ENCODE measurements around the gene TBC1D1. TPM values are rescaled to one million over a fixed set of nuclear protein-coding genes. Genes with fewer than 3 reads are reported as not detected.

The TBC1D1 gene
- total RNA-seq, 1 experiment from 2014 or later: 97.1 TPM

GRCh38 chr4:38173935-38174518, 283.1 kb downstream of the TBC1D1 start:
- H3K4me1 ChIP-seq (replicated peaks): no peaks in the 10 kb centered on the region
- no peak overlapping the region for H3K27ac ChIP-seq
- no peaks in the 10 kb centered on the region for H3K27me3 ChIP-seq (replicated peaks)
- DNase-seq (ENCODE audit: low read depth in 1 of 2, low spot score in 2 of 2): no peak
- H3K4me3 ChIP-seq: no peak overlapping the region
- no peaks in the 10 kb centered on the region for H3K36me3 ChIP-seq
- H3K9me3 ChIP-seq (replicated peaks): no peaks in the 10 kb centered on the region

- peaks cover 4% of the 10 kb centered on the region for H3K4me1 ChIP-seq (replicated peaks)
- no peak overlapping the region for H3K27ac ChIP-seq
- no peak for DNase-seq (ENCODE audit: low read depth in 1 of 2, low spot score in 2 of 2)
These were observed 283.9 kb downstream of the TBC1D1 start for GRCh38 chr4:38174801-38175200.

GRCh38 chr4:38176165-38176564, 285.3 kb downstream of the TBC1D1 start:
- peaks cover 14% of the 10 kb centered on the region for H3K4me1 ChIP-seq (replicated peaks)
- no peaks in the 10 kb centered on the region for H3K27me3 ChIP-seq (replicated peaks)
- DNase-seq (ENCODE audit: low read depth in 1 of 2, low spot score in 2 of 2): no peak
- no peaks in the 10 kb centered on the region for H3K9me3 ChIP-seq (replicated peaks)
- no peaks in the 10 kb centered on the region for H3K36me3 ChIP-seq
- no peak overlapping the region for H3K27ac ChIP-seq
- no peak overlapping the region for H3K4me3 ChIP-seq

More at GRCh38 chr4:38174801-38175200, 283.9 kb downstream of the TBC1D1 start:
- H3K36me3 ChIP-seq: no peaks in the 10 kb centered on the region
- no peak overlapping the region for H3K4me3 ChIP-seq
- H3K27me3 ChIP-seq (replicated peaks): no peaks in the 10 kb centered on the region
- H3K9me3 ChIP-seq (replicated peaks): no peaks in the 10 kb centered on the region

GRCh38 chr4:38177035-38177546, 286.2 kb downstream of the TBC1D1 start:
- peaks cover 14% of the 10 kb centered on the region for H3K4me1 ChIP-seq (replicated peaks)
- DNase-seq (ENCODE audit: low read depth in 1 of 2, low spot score in 2 of 2): peak in 1 of 2 experiments; percentile 23
- no peak overlapping the region for H3K27ac ChIP-seq
- H3K4me3 ChIP-seq: no peak overlapping the region
- H3K9me3 ChIP-seq (replicated peaks): no peaks in the 10 kb centered on the region
- no peaks in the 10 kb centered on the region for H3K27me3 ChIP-seq (replicated peaks)
- no peaks in the 10 kb centered on the region for H3K36me3 ChIP-seq

- Histone ChIP-seq H3K27me3 (replicated peaks) (no peaks in the 10 kb centered on the region), H3K36me3 (no peaks in the 10 kb centered on the region), H3K27ac (no peak overlapping the region), H3K9me3 (replicated peaks) (no peaks in the 10 kb centered on the region), H3K4me1 (replicated peaks) (peaks cover 14% of the 10 kb centered on the region), H3K4me3 (no peak overlapping the region)
- no peak for DNase-seq (ENCODE audit: low read depth in 1 of 2, low spot score in 2 of 2)
These were observed 286.9 kb downstream of the TBC1D1 start for GRCh38 chr4:38177641-38178391.

- no peak overlapping the region for H3K4me3 ChIP-seq
- H3K9me3 ChIP-seq (replicated peaks): no peaks in the 10 kb centered on the region
- peaks cover 14% of the 10 kb centered on the region for H3K4me1 ChIP-seq (replicated peaks)
- no peaks in the 10 kb centered on the region for H3K27me3 ChIP-seq (replicated peaks)
- H3K27ac ChIP-seq: no peak overlapping the region
- DNase-seq (ENCODE audit: low read depth in 1 of 2, low spot score in 2 of 2): no peak
- H3K36me3 ChIP-seq: no peaks in the 10 kb centered on the region
These were observed 287.6 kb downstream of the TBC1D1 start for GRCh38 chr4:38178392-38178995.

GRCh38 chr4:38179690-38180377, 288.9 kb downstream of the TBC1D1 start:
- no peaks in the 10 kb centered on the region for H3K36me3 ChIP-seq
- H3K27me3 ChIP-seq (replicated peaks): no peaks in the 10 kb centered on the region
- no peaks in the 10 kb centered on the region for H3K9me3 ChIP-seq (replicated peaks)
- peaks cover 14% of the 10 kb centered on the region for H3K4me1 ChIP-seq (replicated peaks)
- no peak overlapping the region for H3K4me3 ChIP-seq
- peak overlapping the region; percentile 51 for H3K27ac ChIP-seq
- peak; percentile 50 to 74 for DNase-seq (ENCODE audit: low read depth in 1 of 2, low spot score in 2 of 2)

- H3K27me3 ChIP-seq (replicated peaks): no peaks in the 10 kb centered on the region
- H3K4me1 ChIP-seq (replicated peaks): peaks cover 14% of the 10 kb centered on the region
- no peak for DNase-seq (ENCODE audit: low read depth in 1 of 2, low spot score in 2 of 2)
- no peak overlapping the region for H3K4me3 ChIP-seq
- H3K27ac ChIP-seq: 0 out of 2 replicates have a peak overlapping the region, but pooled peaks have one; percentile 51
- no peaks in the 10 kb centered on the region for H3K36me3 ChIP-seq
- H3K9me3 ChIP-seq (replicated peaks): no peaks in the 10 kb centered on the region
These were observed 289.6 kb downstream of the TBC1D1 start for GRCh38 chr4:38180456-38180855.

GRCh38 chr4:38181286-38181685, 290.4 kb downstream of the TBC1D1 start:
- Histone ChIP-seq H3K27me3 (replicated peaks) (no peaks in the 10 kb centered on the region), H3K9me3 (replicated peaks) (no peaks in the 10 kb centered on the region), H3K4me1 (replicated peaks) (peaks cover 14% of the 10 kb centered on the region), H3K36me3 (no peaks in the 10 kb centered on the region), H3K4me3 (no peak overlapping the region), H3K27ac (no peak overlapping the region)
- no peak for DNase-seq (ENCODE audit: low read depth in 1 of 2, low spot score in 2 of 2)

GRCh38 chr4:38182334-38182998, 291.6 kb downstream of the TBC1D1 start:
- H3K4me3 ChIP-seq: no peak overlapping the region
- no peak overlapping the region for H3K27ac ChIP-seq
- DNase-seq (ENCODE audit: low read depth in 1 of 2, low spot score in 2 of 2): no peak

GRCh38 chr4:38184404-38184803, 293.5 kb downstream of the TBC1D1 start:
- Histone ChIP-seq H3K27me3 (replicated peaks) (no peaks in the 10 kb centered on the region), H3K9me3 (replicated peaks) (no peaks in the 10 kb centered on the region), H3K36me3 (no peaks in the 10 kb centered on the region), H3K27ac (no peak overlapping the region), H3K4me1 (replicated peaks) (peaks cover 24% of the 10 kb centered on the region), H3K4me3 (no peak overlapping the region)
- DNase-seq (ENCODE audit: low read depth in 1 of 2, low spot score in 2 of 2): no peak

More at GRCh38 chr4:38182334-38182998, 291.6 kb downstream of the TBC1D1 start:
- peaks cover 14% of the 10 kb centered on the region for H3K4me1 ChIP-seq (replicated peaks)
- no peaks in the 10 kb centered on the region for H3K9me3 ChIP-seq (replicated peaks)
- H3K36me3 ChIP-seq: no peaks in the 10 kb centered on the region
- H3K27me3 ChIP-seq (replicated peaks): no peaks in the 10 kb centered on the region

GRCh38 chr4:38185406-38186144, 294.7 kb downstream of the TBC1D1 start:
- Histone ChIP-seq H3K9me3 (replicated peaks) (no peaks in the 10 kb centered on the region), H3K27me3 (replicated peaks) (no peaks in the 10 kb centered on the region), H3K4me1 (replicated peaks) (peaks cover 24% of the 10 kb centered on the region), H3K36me3 (no peaks in the 10 kb centered on the region), H3K27ac (no peak overlapping the region), H3K4me3 (no peak overlapping the region)
- DNase-seq (ENCODE audit: low read depth in 1 of 2, low spot score in 2 of 2): no peak

GRCh38 chr4:38188136-38188535, 297.3 kb downstream of the TBC1D1 start:
- Histone ChIP-seq H3K4me1 (replicated peaks) (peaks cover 30% of the 10 kb centered on the region), H3K36me3 (no peaks in the 10 kb centered on the region), H3K27me3 (replicated peaks) (no peaks in the 10 kb centered on the region), H3K27ac (no peak overlapping the region), H3K9me3 (replicated peaks) (no peaks in the 10 kb centered on the region), H3K4me3 (no peak overlapping the region)
- DNase-seq (ENCODE audit: low read depth in 1 of 2, low spot score in 2 of 2): no peak

Measured in SJSA1 (cell line).